ENCODE results near the gene RIC8A.

Gene RIC8A

GRCh38 chr11:257766-258493 is 50.4 kb downstream of the RIC8A start:
- DNase-seq (ENCODE audit: low read depth): no peak
- no peak overlapping the region for H3K4me3 ChIP-seq (ENCODE audit: low read length)
- TF ChIP-seq, protein P1, sequence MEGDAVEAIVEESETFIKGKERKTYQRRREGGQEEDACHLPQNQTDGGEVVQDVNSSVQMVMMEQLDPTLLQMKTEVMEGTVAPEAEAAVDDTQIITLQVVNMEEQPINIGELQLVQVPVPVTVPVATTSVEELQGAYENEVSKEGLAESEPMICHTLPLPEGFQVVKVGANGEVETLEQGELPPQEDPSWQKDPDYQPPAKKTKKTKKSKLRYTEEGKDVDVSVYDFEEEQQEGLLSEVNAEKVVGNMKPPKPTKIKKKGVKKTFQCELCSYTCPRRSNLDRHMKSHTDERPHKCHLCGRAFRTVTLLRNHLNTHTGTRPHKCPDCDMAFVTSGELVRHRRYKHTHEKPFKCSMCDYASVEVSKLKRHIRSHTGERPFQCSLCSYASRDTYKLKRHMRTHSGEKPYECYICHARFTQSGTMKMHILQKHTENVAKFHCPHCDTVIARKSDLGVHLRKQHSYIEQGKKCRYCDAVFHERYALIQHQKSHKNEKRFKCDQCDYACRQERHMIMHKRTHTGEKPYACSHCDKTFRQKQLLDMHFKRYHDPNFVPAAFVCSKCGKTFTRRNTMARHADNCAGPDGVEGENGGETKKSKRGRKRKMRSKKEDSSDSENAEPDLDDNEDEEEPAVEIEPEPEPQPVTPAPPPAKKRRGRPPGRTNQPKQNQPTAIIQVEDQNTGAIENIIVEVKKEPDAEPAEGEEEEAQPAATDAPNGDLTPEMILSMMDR (conservative IDR thresholded peaks at IDR 0.05; ENCODE audit: low read length): no peak; the same call in 1 of the 2 replicates

DNA sequence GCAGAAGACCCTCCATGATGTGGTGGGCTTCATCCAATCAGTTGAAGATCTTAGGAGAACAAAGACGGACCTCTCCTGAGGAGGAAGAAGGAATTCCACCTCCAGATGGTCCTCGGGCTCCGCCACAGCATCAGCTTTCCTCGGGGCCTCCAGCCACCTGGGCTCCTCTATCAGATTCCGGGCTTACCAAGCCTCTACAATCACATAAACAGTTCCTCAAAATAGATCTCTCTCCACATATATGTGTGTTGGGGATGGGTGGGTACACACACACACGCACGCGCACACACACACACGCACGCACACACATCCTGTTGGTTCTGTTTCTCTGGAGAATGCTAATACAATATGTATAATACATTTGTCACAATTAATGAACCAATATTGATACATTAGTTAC is 51.9 kb downstream of the RIC8A start:
- TF ChIP-seq, protein P1 (conservative IDR thresholded peaks at IDR 0.05; ENCODE audit: low read length): no peak
- no peak for DNase-seq (ENCODE audit: low read depth)
- no peak overlapping the region for H3K4me3 ChIP-seq (ENCODE audit: low read length)

DNA sequence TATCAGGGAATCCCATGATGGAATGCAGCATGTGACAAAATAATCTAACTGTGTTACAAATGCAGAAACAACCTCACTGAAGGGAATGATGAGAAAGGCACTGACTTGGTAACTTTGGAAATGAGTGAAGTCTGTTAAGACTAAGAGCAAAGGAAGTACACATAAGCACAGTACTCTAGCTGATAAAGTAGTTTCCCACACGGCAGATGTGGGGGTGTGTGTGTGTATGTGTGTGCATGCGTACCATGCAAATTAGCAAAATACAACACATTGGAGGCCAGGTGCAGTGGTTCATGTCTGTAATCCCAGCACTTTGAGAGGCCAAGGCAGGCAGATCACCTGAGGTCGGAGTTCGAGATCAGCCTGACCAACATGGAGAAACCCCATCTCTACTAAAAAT is 54.1 kb downstream of the RIC8A start:
- DNase-seq (ENCODE audit: low read depth): no peak
- TF ChIP-seq, protein P1 (conservative IDR thresholded peaks at IDR 0.05; ENCODE audit: low read length): no peak
- H3K4me3 ChIP-seq (ENCODE audit: low read length): no peak overlapping the region
